Stimulated activated CD4-positive, alpha-beta T cell treated with anti-CD3 and anti-CD28 coated beads, Interleukin-1b, Interleukin-23, amount 100 ng/mL, for 24 hours (primary cell): ENCODE results near the gene UGT1A9.

Source experiments
- DNase-seq, 4 experiments: peaks; one replicate each; pipeline ENCODE4 v3.0.0-alpha.2; 2020; ENCODE audit warnings: low read depth in 4 of 4, low spot score in 1 of 4

Gene UGT1A9

DNA sequence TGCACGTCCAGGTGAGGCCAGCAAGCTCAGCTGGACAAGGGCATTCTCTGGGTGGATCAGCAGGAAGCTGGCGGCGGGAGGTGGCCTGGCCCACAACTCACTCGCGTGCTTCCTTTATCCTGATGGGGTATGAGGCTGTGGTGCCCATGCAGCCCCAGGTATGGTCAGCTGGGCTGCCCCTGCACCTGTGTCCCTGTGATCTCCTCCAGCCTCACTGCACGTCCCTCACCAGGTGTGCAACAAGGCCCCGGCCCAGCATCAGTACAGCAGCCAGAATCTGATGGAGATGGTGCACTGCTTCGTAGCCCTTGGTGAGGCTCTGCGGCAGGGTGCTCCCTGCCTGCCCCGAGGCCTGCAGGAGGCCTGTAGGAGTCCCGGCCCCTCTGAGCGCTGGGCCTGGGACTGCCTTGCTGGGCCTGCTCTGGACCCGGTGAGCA is 124.1 kb downstream of the UGT1A9 start:
- DNase-seq = no peak

DNA sequence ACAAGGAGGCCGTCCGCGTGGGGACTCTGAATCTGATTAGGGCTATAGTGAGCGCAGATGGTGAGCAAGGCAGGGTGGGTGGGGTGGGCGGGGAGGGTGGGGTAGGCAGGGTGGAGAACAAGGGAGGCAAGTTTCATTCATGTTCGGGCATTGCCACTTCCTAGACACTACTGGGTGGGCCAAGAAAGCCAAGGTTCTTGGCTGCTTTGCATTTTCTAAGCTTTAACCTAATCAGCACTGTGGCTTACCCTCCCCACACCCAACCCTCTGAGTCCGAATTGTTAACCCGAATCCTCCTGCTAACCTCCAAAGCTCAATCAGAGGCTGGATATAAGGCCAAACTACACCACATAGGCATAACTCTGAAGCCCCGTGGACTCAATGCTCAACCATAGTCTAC is 124.6 kb downstream of the UGT1A9 start:
- no peak for DNase-seq

DNA sequence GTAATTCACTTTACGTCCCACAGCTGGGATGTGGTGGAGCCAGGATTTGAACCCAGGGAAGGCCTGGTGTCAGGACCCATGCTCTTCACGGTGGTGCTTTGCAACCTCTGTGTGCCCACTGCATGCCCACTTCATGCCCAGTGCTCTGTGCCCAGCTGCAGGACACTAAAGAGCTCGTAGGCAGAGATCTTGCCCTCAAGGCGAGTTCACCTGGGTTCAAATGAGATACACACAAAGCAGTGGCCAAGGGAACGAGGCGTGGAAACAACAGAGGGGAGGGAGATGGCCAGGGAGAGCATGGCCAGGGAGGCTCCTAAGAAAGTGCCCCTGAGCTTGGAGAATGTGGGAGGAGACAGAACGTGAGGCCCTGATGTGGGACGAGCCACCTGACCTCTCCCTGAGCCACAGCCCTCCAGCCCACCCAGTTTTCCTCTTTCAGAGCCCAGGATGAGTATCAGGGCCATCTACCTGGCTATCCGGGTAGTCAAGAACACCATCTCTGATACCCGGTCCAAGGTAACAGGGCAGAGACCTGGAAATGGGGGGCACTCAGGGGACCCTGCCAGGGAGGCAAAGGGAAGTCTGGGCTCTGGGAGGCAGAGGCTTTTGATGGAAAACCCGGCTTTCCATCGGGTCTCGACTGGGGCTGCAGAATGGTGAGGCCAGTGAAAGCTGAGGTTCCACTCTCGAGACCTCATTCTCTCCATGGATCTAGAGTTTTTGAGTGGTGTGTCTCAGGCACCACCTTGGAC is 126.8 kb downstream of the UGT1A9 start:
- DNase-seq = no peak

DNA sequence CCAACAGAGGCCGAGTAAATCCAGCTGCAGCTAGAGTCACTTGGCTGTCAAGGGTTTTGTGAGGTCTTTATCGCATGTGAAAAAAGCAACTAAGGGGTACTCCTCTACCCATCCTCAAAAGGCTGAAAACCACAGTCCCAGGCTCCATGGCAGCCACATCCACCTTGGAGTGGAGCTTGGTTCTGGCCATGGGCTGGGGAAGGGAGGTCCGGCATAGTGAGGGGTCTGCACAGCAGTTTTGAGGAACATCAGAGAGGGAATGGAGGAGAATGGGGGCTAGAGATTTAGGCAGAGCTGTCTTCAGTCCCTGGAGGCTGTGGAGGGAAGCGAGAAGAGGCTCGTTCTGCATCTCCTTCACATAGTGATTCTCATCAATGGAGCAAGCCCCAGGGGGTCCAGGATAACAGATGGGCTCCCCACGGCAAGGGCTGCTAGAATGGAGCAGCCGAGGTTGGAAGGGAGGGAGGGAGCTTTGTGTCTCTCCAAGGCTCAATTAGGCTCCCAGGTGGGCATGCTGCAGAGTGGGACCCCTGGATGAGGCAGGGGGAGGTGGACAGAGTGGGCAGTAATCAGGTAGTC is 127.5 kb downstream of the UGT1A9 start:
- no peak for DNase-seq

DNA sequence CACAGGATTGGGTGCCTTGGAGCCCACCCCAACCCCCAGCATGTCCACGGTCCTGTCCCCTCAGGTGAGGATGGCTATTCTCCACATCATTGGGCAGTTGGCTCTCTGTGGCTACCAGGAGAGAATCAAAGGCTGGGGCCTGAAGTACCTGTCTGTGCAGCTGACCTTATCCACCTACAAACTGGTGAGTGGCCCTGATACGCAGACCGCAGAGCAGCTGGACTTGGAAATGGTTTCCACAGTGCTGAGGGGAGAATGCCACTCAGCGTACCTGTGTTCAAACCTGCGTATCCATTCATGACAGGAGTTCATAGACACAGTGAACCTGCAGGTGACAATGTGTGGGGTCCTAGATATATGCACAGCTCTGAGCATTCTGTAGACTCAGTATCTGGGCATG is 128.0 kb downstream of the UGT1A9 start:
- DNase-seq = no peak

DNA sequence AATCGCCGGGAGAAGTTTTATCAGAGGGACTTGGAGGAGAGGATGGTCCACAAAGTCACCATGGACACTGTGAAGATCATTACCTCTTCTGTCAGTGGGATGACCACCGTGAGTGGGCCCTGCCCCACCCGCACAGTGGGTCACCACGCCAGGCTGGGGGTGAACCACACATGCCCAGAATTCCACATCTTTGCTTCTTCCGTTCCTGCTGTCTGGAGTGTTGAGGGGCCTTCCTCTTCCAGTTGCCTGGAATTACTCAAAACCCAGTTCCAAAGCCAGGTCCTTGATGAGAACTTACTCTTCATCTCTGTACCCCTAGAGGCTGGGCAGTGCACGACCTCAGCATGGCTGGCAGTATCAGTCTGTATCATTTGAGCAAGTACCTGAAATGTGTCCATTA is 128.5 kb downstream of the UGT1A9 start:
- no peak for DNase-seq

DNA sequence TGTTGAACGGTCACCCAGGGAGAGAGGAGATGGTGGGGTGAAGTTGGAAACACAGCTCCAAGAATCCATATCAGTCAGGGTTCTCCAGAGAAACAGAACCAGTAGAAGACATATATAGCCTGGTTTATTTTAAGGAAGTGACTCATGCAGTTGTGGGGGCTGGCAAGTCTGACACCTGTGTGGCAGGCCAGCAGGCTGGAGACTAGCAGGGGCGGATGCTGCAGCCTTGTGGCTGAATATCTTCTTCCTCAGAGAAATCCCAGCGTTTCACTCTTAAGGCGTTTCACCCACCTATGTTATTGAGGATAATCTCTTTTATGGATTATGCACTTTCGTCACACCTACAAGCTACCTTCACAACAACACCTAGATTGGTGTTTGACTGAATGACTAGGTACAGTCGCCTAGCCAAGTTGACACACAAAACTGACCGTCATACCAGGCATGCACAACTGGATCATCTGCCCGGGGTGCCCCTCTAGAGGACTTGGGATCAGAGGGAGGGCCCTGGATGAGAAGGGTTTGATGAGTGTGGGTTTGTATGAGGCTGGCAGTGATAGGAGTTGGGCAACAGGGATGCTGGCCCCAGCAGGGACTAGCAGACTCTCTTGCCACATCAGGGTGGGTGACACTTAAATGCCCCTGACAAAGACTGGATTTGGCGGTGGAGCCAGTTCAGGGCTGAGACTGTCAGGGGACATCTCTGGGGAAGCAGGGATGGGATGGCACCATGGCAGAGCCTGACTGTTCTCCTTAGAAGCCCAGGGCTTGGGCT is 129.8 kb downstream of the UGT1A9 start:
- no peak for DNase-seq

DNA sequence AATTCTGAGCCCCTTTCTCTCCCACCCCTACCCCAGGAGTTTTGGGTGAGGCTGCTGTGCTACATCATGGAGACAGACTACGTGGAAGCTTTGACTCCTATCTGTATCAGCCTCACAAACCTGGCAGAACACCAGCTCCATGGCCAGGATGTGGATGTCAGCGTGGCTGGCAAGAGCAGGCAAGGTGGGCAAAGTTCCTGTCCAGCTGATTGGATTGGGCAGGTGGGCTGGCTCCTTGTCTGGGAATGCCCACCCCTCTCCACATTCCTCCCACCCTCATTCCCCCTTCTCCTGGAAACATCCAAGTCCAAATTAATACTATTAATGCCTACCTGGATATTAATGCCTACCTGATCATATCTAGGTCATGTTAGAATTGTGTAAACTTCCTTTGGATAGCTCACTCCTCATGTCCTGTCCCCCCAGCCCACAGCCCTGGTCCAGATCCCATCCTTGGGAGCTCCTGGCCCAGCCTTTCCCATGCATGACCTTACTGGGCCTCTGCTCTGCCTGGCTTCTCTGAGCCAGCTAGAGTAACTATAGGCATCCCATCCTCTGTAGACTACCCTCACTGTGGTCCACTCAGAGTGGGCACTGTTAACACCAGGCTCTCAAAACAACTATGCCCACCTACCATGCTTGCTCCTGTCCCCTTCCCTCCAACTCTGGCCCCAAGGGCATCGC is 130.6 kb downstream of the UGT1A9 start:
- DNase-seq = no peak

DNA sequence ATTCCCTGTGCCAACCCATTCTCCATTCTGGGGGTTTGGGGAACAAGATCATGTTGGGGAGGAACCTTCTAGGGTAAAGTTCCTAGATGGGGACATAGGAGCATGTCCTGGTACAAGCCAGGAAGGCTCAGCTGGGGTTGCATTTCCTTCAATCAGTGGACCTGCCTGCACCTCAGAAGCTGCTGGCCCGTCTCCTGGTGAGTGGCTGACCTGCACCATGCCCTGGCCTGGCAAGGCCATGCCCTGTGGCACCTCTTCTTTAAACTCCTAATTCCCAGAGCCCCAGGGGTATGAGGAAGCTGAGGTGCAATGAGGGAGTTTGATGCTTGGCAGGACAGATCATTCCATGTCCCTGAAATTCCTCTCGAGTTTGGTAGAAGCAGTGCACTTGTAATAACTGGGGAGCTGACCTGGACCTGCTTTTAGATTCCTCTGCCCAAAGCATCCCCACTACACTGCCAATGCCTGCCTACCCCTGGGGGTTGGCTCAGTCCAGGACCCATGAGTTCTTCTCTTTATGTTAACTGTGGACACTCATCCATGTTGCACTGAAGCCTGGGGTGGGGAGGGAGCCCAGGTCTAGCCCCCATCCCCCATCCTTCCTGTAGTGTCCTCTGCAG is 131.7 kb downstream of the UGT1A9 start:
- DNase-seq = no peak

DNA sequence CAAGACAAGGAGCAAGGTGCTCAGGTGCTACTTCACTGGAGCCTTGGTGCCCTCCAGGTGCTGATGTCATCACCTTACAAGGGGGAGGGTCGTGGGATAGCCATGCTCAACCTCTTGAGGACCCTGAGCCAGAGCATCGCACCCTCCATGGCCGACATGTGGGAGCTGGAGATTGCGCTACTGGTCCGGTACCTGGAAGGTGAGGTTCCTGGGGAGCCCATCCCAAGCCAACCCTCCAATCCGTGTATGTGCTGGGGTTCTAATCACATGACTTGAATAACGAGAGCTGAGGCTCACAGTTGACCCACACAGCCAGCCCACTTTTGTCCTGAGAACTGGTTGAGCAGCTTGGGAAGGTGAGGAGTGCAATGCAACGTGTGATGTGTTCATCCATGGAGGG is 132.3 kb downstream of the UGT1A9 start:
- DNase-seq = no peak

DNA sequence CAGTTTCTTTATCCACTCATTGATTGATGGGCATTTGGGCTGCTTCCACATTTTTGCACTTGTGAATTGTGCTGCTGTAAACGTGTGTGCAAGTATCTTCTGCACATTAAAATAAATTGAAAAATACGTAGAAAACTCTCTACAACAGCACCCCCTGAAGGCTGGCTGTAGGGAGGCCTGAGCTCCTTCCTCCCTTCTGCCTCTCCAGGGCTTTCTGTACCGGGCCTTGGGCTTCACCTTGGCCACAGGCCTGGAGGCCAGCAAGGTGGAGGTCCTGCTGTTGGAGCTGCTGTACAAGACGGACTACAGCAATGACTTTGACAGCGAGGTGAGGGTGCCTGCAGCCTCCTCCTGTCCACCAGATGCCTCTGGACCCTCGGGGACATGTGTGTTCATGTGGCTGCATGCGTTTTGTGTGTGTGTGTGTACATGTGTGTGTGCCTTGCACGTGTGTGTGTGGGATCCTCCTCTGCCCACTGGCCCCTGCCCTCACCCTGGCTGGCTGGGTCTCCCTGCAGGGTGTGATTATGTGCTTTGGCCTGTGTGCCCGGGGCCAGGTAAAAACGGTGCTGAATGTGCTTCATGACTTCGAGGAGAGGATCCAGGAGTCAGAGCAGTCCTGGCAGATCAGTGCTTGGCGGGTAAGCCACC is 135.6 kb downstream of the UGT1A9 start:
- DNase-seq = no peak

DNA sequence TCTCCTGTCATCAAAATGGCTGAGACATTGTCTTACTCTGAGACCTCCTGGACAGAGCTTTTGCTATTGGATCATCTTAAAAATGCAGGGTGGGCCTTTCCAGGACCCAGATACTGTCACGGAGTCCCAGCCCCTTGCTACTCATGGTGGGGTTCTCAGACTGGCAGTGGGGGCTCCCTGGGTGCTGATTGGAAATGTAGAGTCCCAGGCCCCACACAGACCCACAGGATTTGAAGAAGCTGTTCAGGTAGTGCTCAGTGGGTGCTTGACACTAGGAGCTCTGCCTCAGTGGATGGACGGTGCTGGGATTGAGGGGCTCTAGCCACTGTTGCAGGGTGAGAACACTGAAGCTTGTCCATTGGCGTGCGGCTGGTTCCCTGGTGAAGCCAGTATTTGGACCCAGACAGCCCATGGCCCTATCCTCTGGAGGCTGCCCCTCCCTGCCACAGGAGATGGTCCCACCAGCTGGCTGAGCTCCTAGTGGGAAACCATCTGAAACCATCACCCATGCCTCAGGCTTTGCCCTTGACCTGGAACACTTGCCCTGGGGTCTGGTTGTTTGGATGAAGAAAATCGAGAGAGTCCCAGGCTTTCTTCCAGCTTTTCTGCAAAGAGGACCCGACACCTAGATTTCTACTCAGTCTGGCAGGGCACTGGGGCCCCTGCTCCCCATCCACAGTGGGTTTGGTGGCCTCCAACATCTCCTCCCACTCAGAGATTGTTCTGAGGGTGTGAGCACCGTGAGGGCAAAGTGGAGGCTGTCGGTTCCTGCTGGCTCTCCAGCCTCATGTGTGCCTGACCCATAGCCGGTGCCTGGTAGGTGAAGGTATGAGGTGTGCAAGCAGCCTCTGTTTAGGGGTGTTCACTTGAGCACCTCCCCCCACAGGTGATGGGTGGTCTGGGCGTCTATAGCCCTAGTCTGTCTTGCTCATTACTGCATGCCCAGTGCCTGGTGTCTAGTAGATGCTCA is 136.6 kb downstream of the UGT1A9 start:
- no peak for DNase-seq

DNA sequence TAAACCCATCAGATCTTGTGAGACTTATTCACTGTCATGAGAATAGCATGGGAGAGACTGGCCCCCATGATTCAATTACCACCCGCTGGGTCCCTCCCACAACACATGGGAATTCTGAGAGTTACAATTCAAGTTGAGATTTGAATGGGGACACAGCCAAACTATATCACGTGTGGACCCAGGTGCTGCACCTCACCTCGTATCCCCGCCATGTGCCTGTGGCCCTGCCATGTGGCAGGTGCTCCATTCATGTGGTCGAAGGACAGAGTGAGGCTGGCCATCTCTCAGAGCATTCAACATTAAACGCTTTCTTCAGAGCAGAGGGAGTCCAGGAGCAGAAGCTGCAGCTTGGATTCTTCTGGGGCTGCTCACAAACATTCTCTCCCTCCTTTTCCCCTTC is 138.7 kb downstream of the UGT1A9 start:
- no peak for DNase-seq

DNA sequence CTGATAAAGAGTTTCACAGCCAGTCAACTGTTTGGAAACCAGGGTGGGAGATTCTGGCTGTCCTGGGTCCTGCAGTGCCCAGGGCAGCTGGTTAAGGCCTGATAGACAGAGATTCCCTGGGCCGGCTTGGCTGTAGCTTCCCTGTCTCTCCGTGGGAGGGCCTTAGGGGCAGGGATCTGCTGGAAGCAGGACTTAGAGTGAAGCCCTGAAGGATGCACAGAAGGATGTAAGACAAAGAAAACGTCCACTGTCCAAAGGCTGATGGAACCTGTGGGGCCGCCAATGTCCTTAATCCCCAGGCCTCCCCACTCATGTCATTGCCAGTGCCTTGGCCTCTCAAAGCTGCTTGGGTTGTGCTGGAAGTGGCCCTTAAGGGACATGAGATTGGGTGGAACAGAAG is 139.4 kb downstream of the UGT1A9 start:
- DNase-seq = no peak

DNA sequence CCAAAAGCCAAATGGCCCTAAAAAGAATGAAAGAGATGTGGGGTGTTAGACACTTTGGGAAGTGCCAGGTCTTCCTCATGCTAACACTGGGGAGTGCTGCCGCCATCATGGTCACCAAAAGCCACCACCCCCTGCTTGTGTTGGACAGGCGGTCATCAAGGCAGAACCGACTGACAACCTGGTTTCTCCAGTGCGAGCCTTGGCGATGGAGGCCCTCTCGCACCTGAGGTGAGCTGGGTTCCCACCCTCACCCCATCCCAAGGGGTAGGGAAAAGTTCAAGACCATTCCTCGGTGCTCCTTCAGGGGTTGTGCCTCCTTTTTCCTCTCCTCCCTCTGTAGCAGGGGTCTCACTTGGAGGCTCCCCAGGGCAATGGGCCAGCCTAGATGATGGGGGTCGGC is 140.0 kb downstream of the UGT1A9 start:
- no peak for DNase-seq

DNA sequence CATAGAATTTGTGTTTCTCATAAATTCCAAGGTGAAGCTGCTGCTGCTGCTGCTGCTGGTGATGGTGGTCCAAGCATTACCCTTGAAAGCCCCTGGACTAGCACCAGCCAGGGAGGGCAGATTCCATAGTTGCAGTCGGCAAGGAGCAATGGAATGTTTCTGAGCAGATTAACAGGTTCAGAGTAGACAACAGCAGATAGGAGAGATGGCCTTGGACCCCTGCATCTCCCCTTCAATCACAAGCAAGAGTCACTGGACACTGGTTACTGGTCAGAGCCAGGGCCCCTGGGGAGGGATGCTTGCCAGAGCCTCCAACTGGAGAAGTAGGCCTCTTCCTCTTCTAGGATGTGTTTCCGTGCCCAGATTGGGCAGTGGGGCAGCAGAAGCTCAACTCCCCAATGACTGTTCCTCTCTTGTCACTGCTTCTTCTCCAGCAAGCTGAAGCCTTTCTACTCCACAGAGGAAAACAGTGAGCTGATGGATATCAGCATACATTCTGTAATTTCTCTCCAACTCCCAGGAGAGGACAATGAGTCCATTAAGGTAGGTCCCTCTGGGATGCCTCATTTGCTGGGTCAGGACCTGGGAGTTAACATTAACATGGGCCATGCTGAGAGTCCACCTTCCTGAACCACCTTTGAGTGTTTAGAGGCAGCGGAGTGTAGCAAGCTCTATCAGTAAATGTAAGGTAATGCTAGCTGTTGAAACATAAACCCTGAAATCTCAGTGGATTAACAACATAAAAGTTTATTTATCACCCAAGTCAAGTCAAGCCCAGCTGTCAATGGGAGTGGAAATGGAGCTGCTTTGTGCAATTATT is 141.7 kb downstream of the UGT1A9 start:
- DNase-seq = no peak

DNA sequence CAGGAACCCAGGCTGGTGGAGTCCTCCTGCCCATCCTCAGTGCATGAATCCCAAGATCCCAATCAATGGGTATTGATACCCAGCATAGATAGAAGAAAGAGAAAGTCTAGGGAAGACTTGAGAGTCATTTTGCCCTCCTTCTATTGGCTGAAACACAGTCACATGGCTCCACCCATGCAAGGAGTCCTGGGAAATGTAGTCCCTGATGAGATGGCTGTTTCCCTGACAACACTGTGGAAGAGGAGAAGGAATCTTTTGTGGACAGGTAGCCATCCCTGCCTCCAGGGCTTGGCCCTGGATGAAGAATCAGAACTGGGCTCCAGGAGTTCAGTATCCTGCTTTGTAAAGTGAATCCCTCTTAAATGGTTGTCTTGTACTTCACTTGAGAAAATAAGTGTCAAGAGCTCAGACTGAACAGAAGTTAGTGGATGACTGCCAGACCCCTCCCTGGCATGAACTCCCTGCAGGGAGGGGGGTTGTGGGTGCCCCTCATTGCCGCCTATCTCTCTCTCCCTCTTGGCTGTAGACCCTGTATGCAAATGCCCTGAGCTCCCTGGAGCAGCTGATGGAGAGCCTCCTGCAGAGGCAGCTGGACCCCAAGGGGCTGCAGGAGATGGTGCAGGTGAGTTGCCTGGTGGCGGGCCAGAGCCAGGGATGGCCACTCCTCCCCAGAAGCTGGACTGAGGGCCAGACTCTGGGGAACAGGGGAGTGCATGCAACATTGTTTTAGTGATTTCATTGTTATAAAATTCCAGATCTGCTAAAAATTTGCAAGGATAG is 142.5 kb downstream of the UGT1A9 start:
- no peak for DNase-seq

DNA sequence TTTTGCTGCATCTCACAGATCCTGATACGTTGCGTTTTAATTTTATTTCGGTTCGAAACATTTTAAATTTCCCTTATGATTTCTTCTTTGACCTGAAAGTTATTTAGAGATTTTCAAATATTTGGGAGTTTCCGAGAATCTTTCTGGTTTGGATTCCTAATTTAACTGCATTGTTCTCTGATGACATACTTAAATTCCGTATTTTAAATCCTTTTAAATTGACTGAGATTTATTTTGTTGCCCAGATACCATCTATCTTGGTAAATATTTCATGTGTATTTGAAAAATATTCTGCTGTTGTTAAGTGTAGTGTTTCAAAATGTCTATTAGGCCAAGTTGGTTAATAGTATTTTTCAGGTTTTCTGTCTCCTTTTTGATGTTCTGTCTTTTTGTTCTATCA is 144.2 kb downstream of the UGT1A9 start:
- DNase-seq = no peak
